SU-DHL-6 (cell line): Measurements from ENCODE around the gene DEF6.

Experiments used
- H2AFZ ChIP-seq: fragments of 200-600 bp; sonication (generic); 2 replicates; pipeline ENCODE4 v1.6.1; 2014; ENCODE audit warnings: low read depth, mild to moderate bottlenecking, moderate library complexity, mixed read lengths, antibody characterized with exemption, low read length; ENCODE audit not compliant: severe bottlenecking
- H3F3A ChIP-seq: fragments of 200-600 bp; shearing (Covaris generic); 2 replicates; pipeline ENCODE4 v1.6.0; 2016; ENCODE audit warnings: antibody characterized with exemption, mild to moderate bottlenecking; ENCODE audit not compliant: insufficient read depth
- H3K27ac ChIP-seq: fragments of 200-600 bp; sonication (generic); 2 replicates; pipeline ENCODE4 v1.5.1; 2016; ENCODE audit warnings: low read depth, mild to moderate bottlenecking, low read length, moderate library complexity, mixed read lengths
- H3K27me3 ChIP-seq: fragments of 200-600 bp; sonication (generic), shearing (Covaris generic); 2 replicates; pipeline ENCODE4 v1.6.0; 2014; ENCODE audit warnings: mild to moderate bottlenecking, low read length
- H3K36me3 ChIP-seq: fragments of 200-600 bp; sonication (generic); 2 replicates; pipeline ENCODE4 v1.6.1; 2014; ENCODE audit warnings: mild to moderate bottlenecking, low read length, mixed read lengths
- H3K4me2 ChIP-seq: fragments of 300-600, 200-600 bp; shearing (Covaris generic), sonication (generic); 2 replicates; pipeline ENCODE4 v1.6.0; 2014; ENCODE audit warnings: low read length, low read depth, mild to moderate bottlenecking; ENCODE audit not compliant: poor library complexity, severe bottlenecking
- H3K4me3 ChIP-seq: fragments of 200-600 bp; sonication (generic); 2 replicates; pipeline ENCODE4 v1.5.1; 2014; ENCODE audit warnings: antibody characterized with exemption, low read length, mild to moderate bottlenecking, mixed read lengths; ENCODE audit not compliant: insufficient read depth, poor library complexity, severe bottlenecking
- H3K79me2 ChIP-seq: fragments of 200-600 bp; sonication (generic); 2 replicates; pipeline ENCODE4 v1.6.1; 2014; ENCODE audit warnings: mild to moderate bottlenecking, low read length, moderate library complexity; ENCODE audit not compliant: insufficient read depth
- H3K9ac ChIP-seq: fragments of 200-600 bp; sonication (generic); 2 replicates; pipeline ENCODE4 v1.7.0; 2014; ENCODE audit warnings: mild to moderate bottlenecking, low read length
- H3K9me2 ChIP-seq: fragments of 200-600 bp; sonication (generic); replicated peaks from 2 replicates; pipeline ENCODE4 v1.6.1; 2014; ENCODE audit warnings: low read length; ENCODE audit not compliant: insufficient read depth
- H3K9me3 ChIP-seq: fragments of 200-600 bp; sonication (generic); 2 replicates; pipeline ENCODE4 v1.6.1; 2014; ENCODE audit warnings: low read length, mixed read lengths; ENCODE audit not compliant: insufficient read depth
- H4K20me1 ChIP-seq: fragments of 200-600 bp; sonication (generic); 2 replicates; pipeline ENCODE4 v1.6.1; 2014; ENCODE audit warnings: low read depth, mild to moderate bottlenecking, antibody characterized with exemption, low read length, moderate library complexity, mixed read lengths
- CTCF ChIP-seq: fragments of 200-600 bp; sonication (generic); IDR thresholded peaks from one replicate; pipeline ENCODE4 v1.5.1; 2017; ENCODE audit warnings: antibody characterized with exemption, mild to moderate bottlenecking, low read length, moderate library complexity; ENCODE audit not compliant: insufficient read depth, poor library complexity, severe bottlenecking
- EZH2phosphoT487 ChIP-seq: fragments of 200-600 bp; sonication (generic), shearing (Covaris generic); conservative IDR thresholded peaks from 2 replicates; pipeline ENCODE4 v1.6.1; 2018; ENCODE audit warnings: mild to moderate bottlenecking, antibody characterized with exemption, low read length, moderate library complexity, mixed read lengths

DEF6 gene

GRCh38 chr6:35343835-35344550, 46.4 kb downstream of the DEF6 start:
- H3K9ac ChIP-seq, result no peak overlapping the region
- no peaks in the 10 kb centered on the region for H3K27me3 ChIP-seq
- H3K9me2 ChIP-seq, result no peaks in the 10 kb centered on the region
- TF ChIP-seq CTCF (no peak), EZH2phosphoT487 (no peak)
- no peak overlapping the region for H3K4me3 ChIP-seq
- H3K79me2 ChIP-seq, result 0 out of 2 replicates have a peak, but pooled peaks cover 6% of the 10 kb centered on the region
- H3K27ac ChIP-seq, result no peak overlapping the region
- H3K9me3 ChIP-seq, result no peaks in the 10 kb centered on the region
- H4K20me1 ChIP-seq, result peaks cover 6% of the 10 kb centered on the region; the same call in 1 of the 2 replicates
- peak overlapping the region; percentile 70 for H3K4me2 ChIP-seq
- peaks cover 8% of the 10 kb centered on the region; the same call in 1 of the 2 replicates for H3F3A ChIP-seq
- no peak overlapping the region for H2AFZ ChIP-seq
- no peaks in the 10 kb centered on the region for H3K36me3 ChIP-seq

- H3K36me3 ChIP-seq, result no peaks in the 10 kb centered on the region
- peaks cover 8% of the 10 kb centered on the region; the same call in 1 of the 2 replicates for H3F3A ChIP-seq
- H3K4me3 ChIP-seq, result no peak overlapping the region
- no peak overlapping the region for H3K4me2 ChIP-seq
- TF ChIP-seq EZH2phosphoT487 (no peak), CTCF (no peak)
- H4K20me1 ChIP-seq, result no peaks in the 10 kb centered on the region
- no peaks in the 10 kb centered on the region for H3K79me2 ChIP-seq
- H3K9ac ChIP-seq, result no peak overlapping the region
- H3K9me2 ChIP-seq, result no peaks in the 10 kb centered on the region
- H2AFZ ChIP-seq, result no peak overlapping the region
- H3K9me3 ChIP-seq, result no peaks in the 10 kb centered on the region
- no peaks in the 10 kb centered on the region for H3K27me3 ChIP-seq
- no peak overlapping the region for H3K27ac ChIP-seq
These were observed 53.8 kb downstream of the DEF6 start for GRCh38 chr6:35351422-35351821.

GRCh38 chr6:35352735-35353134, 55.1 kb downstream of the DEF6 start:
- no peak overlapping the region for H3K4me2 ChIP-seq
- no peak overlapping the region for H3K27ac ChIP-seq
- TF ChIP-seq CTCF, result no peak
- no peak for TF ChIP-seq EZH2phosphoT487
- H3K36me3 ChIP-seq, result no peaks in the 10 kb centered on the region
- no peaks in the 10 kb centered on the region for H3K9me2 ChIP-seq
- no peak overlapping the region for H3K9ac ChIP-seq
- H3K27me3 ChIP-seq, result no peaks in the 10 kb centered on the region
- H3F3A ChIP-seq, result peaks cover 8% of the 10 kb centered on the region; the same call in 1 of the 2 replicates
- H3K79me2 ChIP-seq, result no peaks in the 10 kb centered on the region
- H4K20me1 ChIP-seq, result no peaks in the 10 kb centered on the region
- no peak overlapping the region for H2AFZ ChIP-seq
- no peak overlapping the region for H3K4me3 ChIP-seq
- H3K9me3 ChIP-seq, result no peaks in the 10 kb centered on the region
